Lung (tissue), 12 donors: Measurements from ENCODE around the gene SHISA5. TPM values are rescaled to one million over a fixed set of nuclear protein-coding genes. Genes with fewer than 3 reads are reported as not detected.
"Not testable (repeated sequence)": the region's sequence is repeated elsewhere in the genome, so short reads cannot be mapped to it uniquely, and the experiment has no call there.

ENCODE experiments used
- ATAC-seq: fragments of 200-7000 bp; cut with Tn5 transposase; one replicate; pipeline ENCODE4 v1.9.1; 2020; ENCODE audit warnings: moderate number of reproducible peaks; ENCODE audit not compliant: insufficient read depth, low FRiP score
- DNase-seq, 3 donors: peaks; one replicate each; pipeline ENCODE4 v3.0.0-alpha.2; 2013 to 2017
- H3K27ac ChIP-seq, 2 donors: one replicate each; pipeline ENCODE4 v1.5.1; 2013; ENCODE audit warnings: mild to moderate bottlenecking in 2 of 2, moderate library complexity in 2 of 2, control low read depth in 1 of 2, inconsistent platforms in 1 of 2, low read depth in 1 of 2, low read length in 1 of 2
- H3K27me3 ChIP-seq, 3 donors: one replicate each; pipeline ENCODE4 v1.5.1; 2013; ENCODE audit warnings: low read length in 2 of 3; ENCODE audit not compliant: control insufficient read depth in 3 of 3, insufficient read depth in 3 of 3
- H3K36me3 ChIP-seq, 4 donors: one replicate each; pipeline ENCODE4 v1.5.1; 2013; ENCODE audit warnings: low read length in 4 of 4, mild to moderate bottlenecking in 1 of 4, moderate library complexity in 1 of 4; ENCODE audit not compliant: control insufficient read depth in 4 of 4, insufficient read depth in 4 of 4
- H3K4me1 ChIP-seq, 5 donors: one replicate each; pipeline ENCODE4 v1.5.1; 2013; ENCODE audit warnings: low read length in 5 of 5, mild to moderate bottlenecking in 2 of 5, moderate library complexity in 1 of 5; ENCODE audit not compliant: control insufficient read depth in 5 of 5, insufficient read depth in 5 of 5
- H3K4me3 ChIP-seq: one replicate; pipeline ENCODE4 v1.5.1; 2013; ENCODE audit warnings: mild to moderate bottlenecking, control low read depth, moderate library complexity
- H3K9ac ChIP-seq, 2 donors: one replicate each; pipeline ENCODE4 v1.5.1; 2013; ENCODE audit warnings: low read length in 2 of 2, control low read depth in 1 of 2; ENCODE audit not compliant: insufficient read depth in 1 of 2
- H3K9me3 ChIP-seq, 4 donors: one replicate each; pipeline ENCODE4 v1.5.1; 2013; ENCODE audit warnings: low read length in 3 of 4, mild to moderate bottlenecking in 1 of 4, moderate library complexity in 1 of 4; ENCODE audit not compliant: control insufficient read depth in 4 of 4, insufficient read depth in 3 of 4
- WGBS, 2 donors: extraction: QIAGEN DNeasy Blood & Tissue Kit; methylation state at CpG; one replicate each; pipeline ENCODE4 v1.1.7; 2013; 5-methylcytosine and 5-hydroxymethylcytosine counted together
- polyA plus RNA-seq, 2 donors: library from polyadenylated mRNA; stranded (reverse); fragments of 200-250 nt; gene quantifications; one replicate each; pipeline ENCODE4 v1.2.1, GENCODE V29; 2013
- total RNA-seq, 2 donors: library from RNA; depleted of rRNA in 1 of 2; stranded (reverse); fragments of >200 nt in 1 of 2; gene quantifications; one replicate each; pipeline ENCODE4 v1.2.1, GENCODE V29; 2014 to 2021
- TF ChIP-seq, protein P1 (sequence below): IDR thresholded peaks from 2 replicates; pipeline ENCODE4 v1.5.1; 2012; ENCODE audit warnings: mild to moderate bottlenecking; ENCODE audit errors: control extremely low read depth, extremely low read depth
- donor health status: control.
- donor health status: control.
- donor health status: Bipolar disorder and iron deficiency.
- donor health status: healthy.
- donor health status: DM: yes; HTN: yes; CAD: no.

The SHISA5 gene
- total and polyA plus RNA-seq, 4 donors: 70.5 to 184 (median 131) TPM

GRCh38 chr3:48475188-48475587, 28.8 kb downstream of the SHISA5 start:
- ATAC-seq (no peak), DNase-seq (no peak)
- peaks cover 0 to 12% (median 0%) of the 10 kb centered on the region in 4 donors for H3K36me3 ChIP-seq
- TF ChIP-seq, protein P1, sequence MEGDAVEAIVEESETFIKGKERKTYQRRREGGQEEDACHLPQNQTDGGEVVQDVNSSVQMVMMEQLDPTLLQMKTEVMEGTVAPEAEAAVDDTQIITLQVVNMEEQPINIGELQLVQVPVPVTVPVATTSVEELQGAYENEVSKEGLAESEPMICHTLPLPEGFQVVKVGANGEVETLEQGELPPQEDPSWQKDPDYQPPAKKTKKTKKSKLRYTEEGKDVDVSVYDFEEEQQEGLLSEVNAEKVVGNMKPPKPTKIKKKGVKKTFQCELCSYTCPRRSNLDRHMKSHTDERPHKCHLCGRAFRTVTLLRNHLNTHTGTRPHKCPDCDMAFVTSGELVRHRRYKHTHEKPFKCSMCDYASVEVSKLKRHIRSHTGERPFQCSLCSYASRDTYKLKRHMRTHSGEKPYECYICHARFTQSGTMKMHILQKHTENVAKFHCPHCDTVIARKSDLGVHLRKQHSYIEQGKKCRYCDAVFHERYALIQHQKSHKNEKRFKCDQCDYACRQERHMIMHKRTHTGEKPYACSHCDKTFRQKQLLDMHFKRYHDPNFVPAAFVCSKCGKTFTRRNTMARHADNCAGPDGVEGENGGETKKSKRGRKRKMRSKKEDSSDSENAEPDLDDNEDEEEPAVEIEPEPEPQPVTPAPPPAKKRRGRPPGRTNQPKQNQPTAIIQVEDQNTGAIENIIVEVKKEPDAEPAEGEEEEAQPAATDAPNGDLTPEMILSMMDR: no peak
- no peak overlapping the region for H3K4me3 ChIP-seq
- WGBS, 2 donors: 90 to 91% methylated on average over 11 of the region's 11 CpGs
- H3K9ac ChIP-seq: no peak overlapping the region
- H3K27me3 ChIP-seq: no peaks in the 10 kb centered on the region
- peaks cover 0 to 12% (median 6%) of the 10 kb centered on the region in 5 donors for H3K4me1 ChIP-seq
- H3K27ac ChIP-seq: no peak overlapping the region
- no peaks in the 10 kb centered on the region for H3K9me3 ChIP-seq

DNA sequence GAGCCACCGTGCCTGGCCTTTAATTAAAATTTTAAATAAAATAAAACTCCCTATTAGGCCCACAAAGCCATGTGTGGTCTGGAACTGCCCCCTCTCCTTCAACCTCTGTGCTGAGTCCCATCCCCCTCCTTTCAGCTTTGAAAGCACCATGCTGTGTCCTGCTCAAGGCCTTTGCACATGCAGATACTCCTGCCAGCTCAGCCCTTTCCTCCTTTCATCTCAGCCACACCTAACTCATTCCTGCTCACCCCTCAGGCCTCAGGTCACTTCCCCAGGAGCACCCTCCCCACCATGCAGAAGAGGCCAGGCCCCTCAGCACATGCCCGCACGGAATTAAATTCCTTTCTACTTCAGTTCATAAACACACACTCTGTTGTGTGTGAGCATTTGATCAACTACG, 29.4 kb downstream of the SHISA5 start:
- ATAC-seq (no peak), DNase-seq (no peak)
- Histone ChIP-seq H3K27ac (peak overlapping the region in 1 of 2 donors; percentile 20), H3K4me1 (peaks cover 0 to 16% (median 6%) of the 10 kb centered on the region in 5 donors), H3K27me3 (no peaks in the 10 kb centered on the region), H3K9me3 (no peaks in the 10 kb centered on the region), H3K4me3 (no peak overlapping the region), H3K9ac (no peak overlapping the region), H3K36me3 (peaks cover 0 to 12% (median 1%) of the 10 kb centered on the region in 4 donors)
- TF ChIP-seq, protein P1: no peak
- WGBS, 2 donors: 73 to 85% methylated on average over 4 of the region's 4 CpGs

DNA sequence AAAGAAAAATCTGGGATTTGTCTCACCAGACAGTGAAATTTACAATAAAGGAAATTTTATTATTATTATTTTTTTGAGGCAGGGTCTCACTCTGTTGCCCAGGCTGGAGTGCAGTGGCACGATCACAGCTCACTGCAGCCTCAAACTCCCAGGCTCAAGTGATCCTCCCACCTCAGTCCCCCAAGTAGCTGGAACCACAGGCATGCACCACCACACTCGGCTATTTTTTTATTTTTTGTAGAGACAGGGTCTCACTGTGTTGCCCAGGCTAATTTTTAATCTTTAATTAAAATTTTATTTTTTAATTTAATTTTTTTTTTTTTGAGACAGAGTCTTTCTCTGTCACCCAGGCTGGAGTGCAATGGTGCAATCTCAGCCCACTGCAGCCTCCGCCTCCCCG, 29.9 kb downstream of the SHISA5 start:
- H3K9ac ChIP-seq, ATAC-seq, H3K4me3 ChIP-seq, H3K9me3 ChIP-seq, H3K27ac ChIP-seq, H3K27me3 ChIP-seq, DNase-seq: not testable (repeated sequence)
- 93 to 94% methylated on average over 4 of the region's 4 CpGs for WGBS, 2 donors
- peaks cover 0 to 16% (median 4%) of the 10 kb centered on the region in 4 donors for H3K36me3 ChIP-seq
- H3K4me1 ChIP-seq: peaks cover 0 to 22% (median 6%) of the 10 kb centered on the region in 5 donors

- ATAC-seq: no peak
- Histone ChIP-seq H3K4me3 (no peak overlapping the region), H3K9ac (peak overlapping the region in 1 of 2 donors; percentile 65), H3K36me3 (peaks cover 0 to 15% (median 4%) of the 10 kb centered on the region in 4 donors), H3K27me3 (no peaks in the 10 kb centered on the region), H3K27ac (peak overlapping the region; percentile 83 to 100), H3K4me1 (peaks cover 0 to 25% (median 6%) of the 10 kb centered on the region in 5 donors), H3K9me3 (no peaks in the 10 kb centered on the region)
- no peak for DNase-seq
- TF ChIP-seq, protein P1: no peak
- 73 to 81% methylated on average over 5 of the region's 5 CpGs for WGBS, 2 donors
Measured at GRCh38 chr3:48473617-48473952, 30.4 kb downstream of the SHISA5 start.
